ENCODE results near the gene ZNF766.
A peak's percentile ranks its signal among the peaks of the same experiment; 100 is the strongest.
"Not testable (repeated sequence)": the region's sequence is repeated elsewhere in the genome, so short reads cannot be mapped to it uniquely, and the experiment has no call there.

Gene ZNF766

GRCh38 chr19:52237771-52238400 lies 31.5 kb upstream of the ZNF766 start:
- no peak for TF ChIP-seq ZNF274 (IDR thresholded peaks at IDR 0.05; ENCODE audit: low read depth, low read length)
- no peak overlapping the region for H3K4me3 ChIP-seq (ENCODE audit: low read length)

GRCh38 chr19:52244021-52244420 lies 25.4 kb upstream of the ZNF766 start:
- no peak for TF ChIP-seq ZNF274 (IDR thresholded peaks at IDR 0.05; ENCODE audit: low read depth, low read length)
- no peak overlapping the region for H3K4me3 ChIP-seq (ENCODE audit: low read length)

DNA sequence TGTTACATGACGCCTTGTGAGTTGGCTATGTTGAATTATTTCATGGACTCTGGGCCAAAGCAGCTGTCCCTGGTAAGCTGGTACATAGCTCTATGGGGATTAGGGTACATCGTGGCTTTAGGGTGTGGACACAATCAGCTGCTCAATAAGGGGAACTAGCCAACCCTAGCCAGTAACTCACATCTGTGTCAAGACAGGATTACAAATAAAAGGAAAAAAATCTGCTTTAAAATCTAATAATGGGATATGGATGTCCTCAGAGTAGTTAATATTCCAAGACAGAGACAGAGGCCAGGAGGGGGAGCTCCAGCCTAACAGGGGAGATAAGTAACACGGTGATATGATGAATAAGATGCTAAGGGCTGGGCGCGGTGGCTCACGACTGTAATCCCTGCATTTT lies 21.1 kb upstream of the ZNF766 start:
- no peak overlapping the region for H3K4me3 ChIP-seq (ENCODE audit: low read length)
- TF ChIP-seq ZNF274 (IDR thresholded peaks at IDR 0.05; ENCODE audit: low read depth, low read length) = no peak

GRCh38 chr19:52258426-52258825 lies 11.0 kb upstream of the ZNF766 start:
- TF ChIP-seq ZNF274 (IDR thresholded peaks at IDR 0.05; ENCODE audit: low read depth, low read length) = no peak
- H3K4me3 ChIP-seq (ENCODE audit: low read length) = no peak overlapping the region

DNA sequence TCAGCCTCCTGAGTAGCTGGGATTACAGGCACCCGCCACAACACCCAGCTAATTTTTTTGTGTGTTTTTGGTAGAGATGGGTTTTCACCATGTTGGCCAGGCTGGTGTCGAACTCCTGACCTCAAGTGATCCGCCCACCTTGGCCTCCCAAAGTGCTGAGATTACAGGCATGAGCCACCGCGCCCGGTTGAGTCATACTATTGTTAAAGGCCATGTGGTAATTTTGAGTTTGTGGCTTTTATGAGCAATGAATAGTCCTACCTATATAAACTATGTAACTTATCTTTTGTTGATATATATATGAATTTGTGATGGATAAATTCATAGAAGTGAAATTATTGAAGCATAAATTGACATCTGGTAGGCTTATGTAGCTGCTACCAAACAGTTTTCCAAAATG lies 3.8 kb upstream of the ZNF766 start:
- H3K4me3 ChIP-seq (ENCODE audit: low read length) = not testable (repeated sequence)

DNA sequence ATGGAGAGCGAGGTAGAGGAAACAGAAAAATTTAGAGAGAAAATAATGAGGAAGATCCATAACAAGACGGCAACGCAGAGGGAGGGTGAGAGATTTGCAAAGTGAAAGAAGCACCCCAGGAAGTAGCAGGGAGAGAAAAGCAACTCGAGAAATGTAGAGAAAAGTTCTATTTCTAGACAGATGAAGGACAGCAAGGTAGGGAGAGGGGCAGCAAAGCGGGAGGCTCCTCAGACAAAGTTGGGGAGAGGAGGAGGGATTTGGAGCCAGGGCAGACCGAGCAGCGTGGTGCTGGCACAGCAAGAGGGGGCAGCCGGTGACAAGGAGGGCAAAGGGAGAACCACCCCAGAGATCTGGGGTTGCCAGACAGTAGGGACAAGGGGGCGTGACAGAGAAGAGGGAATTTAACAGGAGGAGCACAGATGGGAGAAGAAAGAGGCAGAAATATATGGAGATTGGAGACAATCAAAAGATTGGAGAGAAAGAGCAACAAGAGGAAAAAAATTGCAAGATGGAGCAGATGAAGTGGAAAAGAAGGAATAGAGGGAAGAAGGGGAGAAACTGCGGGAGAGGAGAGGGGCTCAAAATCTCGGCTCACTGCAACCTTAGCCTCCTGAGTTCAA lies 989 bp downstream of the ZNF766 start:
- peak overlapping the region; percentile 86 for H3K4me3 ChIP-seq (ENCODE audit: low read length)

GRCh38 chr19:52273301-52273700 lies 3.9 kb downstream of the ZNF766 start:
- no peak overlapping the region for H3K4me3 ChIP-seq (ENCODE audit: low read length)
- no peak for TF ChIP-seq ZNF274 (IDR thresholded peaks at IDR 0.05; ENCODE audit: low read depth, low read length)

More for the DNA sequence above, 989 bp downstream of the ZNF766 start:
- TF ChIP-seq ZNF274 (IDR thresholded peaks at IDR 0.05; ENCODE audit: low read depth, low read length) = no peak

GRCh38 chr19:52274191-52274590 lies 4.8 kb downstream of the ZNF766 start:
- TF ChIP-seq ZNF274 (IDR thresholded peaks at IDR 0.05; ENCODE audit: low read depth, low read length) = no peak
- H3K4me3 ChIP-seq (ENCODE audit: low read length) = no peak overlapping the region

DNA sequence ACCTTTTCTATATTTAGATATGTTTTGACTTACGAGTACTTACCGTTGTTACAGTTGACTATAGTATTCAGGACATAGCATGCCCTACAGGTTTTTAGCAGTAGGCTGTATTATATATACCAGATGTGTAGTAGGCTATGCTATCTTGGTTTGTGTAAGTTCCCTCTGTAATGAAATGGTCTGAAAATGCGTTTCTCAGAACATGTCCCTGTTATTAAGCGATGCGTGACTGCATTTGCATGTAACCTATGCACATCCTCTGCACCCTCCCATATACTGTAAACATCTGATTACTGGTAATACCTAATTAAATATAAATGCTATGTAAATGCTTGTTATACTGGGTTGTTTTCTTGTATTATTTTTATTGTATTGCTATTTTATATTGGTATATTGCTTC lies 6.6 kb downstream of the ZNF766 start:
- no peak overlapping the region for H3K4me3 ChIP-seq (ENCODE audit: low read length)
- TF ChIP-seq ZNF274 (IDR thresholded peaks at IDR 0.05; ENCODE audit: low read depth, low read length) = no peak

DNA sequence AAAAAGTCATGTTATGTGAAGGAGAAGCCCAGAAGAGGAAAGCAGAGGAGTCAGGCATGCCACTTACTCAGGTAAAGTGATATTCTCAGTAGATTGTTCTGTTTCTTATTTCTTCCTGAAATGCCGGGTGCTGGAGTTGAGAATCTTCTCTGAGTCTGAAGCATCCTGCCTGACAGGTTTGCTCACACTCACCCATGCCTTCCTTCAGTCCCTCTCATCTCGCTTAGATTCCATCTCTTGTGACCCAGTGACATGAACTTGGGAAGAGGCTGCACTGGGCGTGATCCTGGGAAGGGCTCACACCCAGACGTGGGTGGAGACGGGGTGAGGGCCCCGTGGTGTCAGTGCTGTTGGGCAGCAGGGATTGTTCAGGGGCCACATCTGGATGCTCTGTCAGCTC lies 8.1 kb downstream of the ZNF766 start:
- TF ChIP-seq ZNF274 (IDR thresholded peaks at IDR 0.05; ENCODE audit: low read depth, low read length) = no peak

DNA sequence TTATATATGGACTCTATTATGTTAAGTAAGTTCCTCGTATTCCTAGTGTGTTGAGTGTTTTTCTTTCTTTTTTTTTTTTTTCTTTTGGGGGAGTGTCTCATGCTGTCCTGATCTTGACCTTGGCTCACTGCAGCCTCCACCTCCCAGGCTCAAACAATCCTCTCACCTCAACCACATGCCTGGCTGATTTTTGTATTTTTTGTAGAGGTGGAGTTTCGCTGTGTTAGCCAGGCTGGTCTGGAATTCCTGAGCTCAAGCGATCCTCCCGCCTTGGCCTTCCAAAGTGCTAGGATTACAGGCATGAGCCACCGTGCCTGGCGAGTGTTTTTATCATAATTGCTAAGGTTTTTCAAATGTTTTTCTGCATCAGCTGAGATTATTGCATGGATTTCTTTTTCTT lies 16.9 kb downstream of the ZNF766 start:
- H3K4me3 ChIP-seq (ENCODE audit: low read length) = no peak overlapping the region
- no peak for TF ChIP-seq ZNF274 (IDR thresholded peaks at IDR 0.05; ENCODE audit: low read depth, low read length)

More for the DNA sequence above, 8.1 kb downstream of the ZNF766 start:
- H3K4me3 ChIP-seq (ENCODE audit: low read length) = no peak overlapping the region

DNA sequence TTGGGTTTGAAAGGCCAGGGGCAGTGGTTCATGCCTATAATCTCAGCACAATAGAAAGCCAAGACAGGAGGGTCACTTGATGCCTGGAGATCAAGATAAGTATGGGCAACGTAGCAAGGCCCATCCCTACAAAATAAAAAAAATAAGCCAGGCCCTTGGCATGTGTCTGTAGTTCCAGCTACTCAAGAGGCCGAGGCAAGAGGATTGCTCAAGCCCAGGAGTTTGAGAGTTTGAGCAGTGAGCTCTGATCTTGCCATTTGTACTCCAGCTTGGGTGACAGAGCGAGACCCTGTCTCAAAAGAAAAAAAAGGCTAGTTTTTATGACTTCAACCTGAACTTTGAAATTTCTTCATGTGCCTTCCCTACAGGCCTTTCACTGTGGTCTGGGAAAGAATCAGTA lies 22.4 kb downstream of the ZNF766 start:
- no peak overlapping the region for H3K4me3 ChIP-seq (ENCODE audit: low read length)
- TF ChIP-seq ZNF274 (IDR thresholded peaks at IDR 0.05; ENCODE audit: low read depth, low read length) = no peak

- not testable (repeated sequence) for H3K4me3 ChIP-seq (ENCODE audit: low read length)
Observed at GRCh38 chr19:52292946-52293345, 23.6 kb downstream of the ZNF766 start.

GRCh38 chr19:52296400-52296772 lies 27.0 kb downstream of the ZNF766 start:
- peak overlapping the region; percentile 98 for H3K4me3 ChIP-seq (ENCODE audit: low read length)
- no peak for TF ChIP-seq ZNF274 (IDR thresholded peaks at IDR 0.05; ENCODE audit: low read depth, low read length)

GRCh38 chr19:52296773-52297600 lies 27.6 kb downstream of the ZNF766 start, which contains the start of gene ZNF480:
Gene ZNF480, plus strand, starts transcription at chr19:52297169. Its CDS starts 3,244 bp downstream, at chr19:52300413.
- no peak for TF ChIP-seq ZNF274 (IDR thresholded peaks at IDR 0.05; ENCODE audit: low read depth, low read length)
- peak within 1 kb of the TSS; percentile 98 for H3K4me3 ChIP-seq (ENCODE audit: low read length)

All from GM08714 (cell line).